Measurements from ENCODE around the gene CACYBP. TPM values are rescaled to one million over a fixed set of nuclear protein-coding genes. Genes with fewer than 3 reads are reported as not detected.

Gene CACYBP
- total and polyA plus RNA-seq, 2 of the 13 experiments (the other 11 are each of a cell fraction or from before 2014, with no cell fraction given): 18.4 to 183 TPM

GRCh38 chr1:175023043-175023921 is 23.5 kb downstream of the CACYBP start, which contains the start of gene MRPS14 (continued):
- TF ChIP-seq NR2C2 (CRISPR knock-in tag; IDR thresholded peaks at IDR 0.05; ENCODE audit: borderline replicate concordance) (peak; percentile 28), BCL6 (CRISPR knock-in tag; IDR thresholded peaks at IDR 0.05) (peak; percentile 41), FOXA3 (CRISPR knock-in tag; IDR thresholded peaks at IDR 0.05) (peak; percentile 63), USF2 (IDR thresholded peaks at IDR 0.05; ENCODE audit: low read depth, low read length) (no peak), USF2 (CRISPR knock-in tag; IDR thresholded peaks at IDR 0.05; ENCODE audit: borderline replicate concordance) (no peak), MLLT10 (CRISPR knock-in tag; IDR thresholded peaks at IDR 0.05) (no peak), ZNF570 (CRISPR knock-in tag; IDR thresholded peaks at IDR 0.05; ENCODE audit: borderline replicate concordance) (no peak), ZMAT5 (CRISPR knock-in tag; IDR thresholded peaks at IDR 0.05; ENCODE audit: borderline replicate concordance, low read depth) (no peak), ZNF446 (CRISPR knock-in tag; IDR thresholded peaks at IDR 0.05) (no peak), ZNF335 (CRISPR knock-in tag; IDR thresholded peaks at IDR 0.05) (no peak), POLR2AphosphoS5 (IDR thresholded peaks at IDR 0.05; ENCODE audit: low read depth, low read length) (peak; percentile 93), ZNF251 (CRISPR knock-in tag; IDR thresholded peaks at IDR 0.05) (no peak), MXD1 (CRISPR knock-in tag; IDR thresholded peaks at IDR 0.05) (0 out of 2 replicates have a peak, but pooled peaks have one; percentile 19), HDAC1 (CRISPR knock-in tag; IDR thresholded peaks at IDR 0.05) (peak; percentile 71), TAF1 (CRISPR knock-in tag; IDR thresholded peaks at IDR 0.05) (peak; percentile 88), YY1 (IDR thresholded peaks at IDR 0.05; ENCODE audit: insufficient read depth, insufficient replicate concordance, low read depth, low read length) (peak; percentile 98), MED8 (CRISPR knock-in tag; IDR thresholded peaks at IDR 0.05; ENCODE audit: insufficient replicate concordance) (no peak), HDAC2 (CRISPR knock-in tag; IDR thresholded peaks at IDR 0.05) (peak; percentile 67; the same call in 1 of the 2 replicates), ISL2 (CRISPR knock-in tag; IDR thresholded peaks at IDR 0.05) (no peak; the same call in 1 of the 2 replicates), ZNF747 (CRISPR knock-in tag; IDR thresholded peaks at IDR 0.05; ENCODE audit: borderline replicate concordance) (no peak), ZNF121 (CRISPR knock-in tag; IDR thresholded peaks at IDR 0.05) (no peak), ZNF550 (CRISPR knock-in tag; IDR thresholded peaks at IDR 0.05; ENCODE audit: borderline replicate concordance) (no peak), ZNF704 (CRISPR knock-in tag; IDR thresholded peaks at IDR 0.05; ENCODE audit: borderline replicate concordance) (no peak), HES4 (CRISPR knock-in tag; IDR thresholded peaks at IDR 0.05; ENCODE audit: borderline replicate concordance) (no peak)

Data from HepG2 (cell line).